ENCODE results near the gene RBMS2.
"Not testable (repeated sequence)": the region's sequence is repeated elsewhere in the genome, so short reads cannot be mapped to it uniquely, and the experiment has no call there.

The RBMS2 gene

GRCh38 chr12:56499879-56500278 lies 21.7 kb upstream of the RBMS2 start:
- not testable (repeated sequence) for DNase-seq

GRCh38 chr12:56510786-56511185 lies 10.8 kb upstream of the RBMS2 start:
- no peak for DNase-seq
- TF ChIP-seq POLR2A (IDR thresholded peaks at IDR 0.05; ENCODE audit: low read length): no peak
- no peak for TF ChIP-seq GATA1 (IDR thresholded peaks at IDR 0.05; ENCODE audit: low read depth, low read length)

GRCh38 chr12:56514014-56514318 lies 7.7 kb upstream of the RBMS2 start:
- not testable (repeated sequence) for DNase-seq

- TF ChIP-seq POLR2A (IDR thresholded peaks at IDR 0.05; ENCODE audit: low read length) (no peak), GATA1 (IDR thresholded peaks at IDR 0.05; ENCODE audit: low read depth, low read length) (no peak)
- no peak for DNase-seq
Observed at GRCh38 chr12:56517854-56518253, 3.8 kb upstream of the RBMS2 start.

- TF ChIP-seq GATA1 (IDR thresholded peaks at IDR 0.05; ENCODE audit: low read depth, low read length): no peak
- TF ChIP-seq POLR2A (IDR thresholded peaks at IDR 0.05; ENCODE audit: low read length): no peak
Observed at GRCh38 chr12:56518570-56518969, 3.0 kb upstream of the RBMS2 start.

DNA sequence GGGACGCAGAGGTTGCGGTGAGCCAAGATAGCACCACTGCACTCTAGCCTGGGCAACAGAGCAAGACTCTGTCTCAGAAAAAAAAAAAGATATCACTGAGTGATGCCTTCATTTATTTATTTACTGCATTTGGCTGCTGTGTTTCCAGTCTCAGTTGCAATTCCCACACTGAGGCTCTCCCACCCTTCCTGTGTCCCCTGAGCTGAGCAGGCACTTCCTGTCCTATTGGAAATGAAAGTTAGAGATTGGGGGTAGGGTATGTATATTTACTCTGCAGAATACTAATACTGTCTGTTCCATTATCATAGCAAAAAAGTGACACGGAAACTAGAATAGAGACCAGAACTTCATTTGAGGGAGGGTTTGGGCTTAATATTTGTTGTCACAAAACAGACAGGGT lies 1.6 kb upstream of the RBMS2 start:
- no peak for DNase-seq
- TF ChIP-seq GATA1 (IDR thresholded peaks at IDR 0.05; ENCODE audit: low read depth, low read length) (no peak), POLR2A (IDR thresholded peaks at IDR 0.05; ENCODE audit: low read length) (no peak)

More at GRCh38 chr12:56518570-56518969, 3.0 kb upstream of the RBMS2 start:
- DNase-seq: no peak

DNA sequence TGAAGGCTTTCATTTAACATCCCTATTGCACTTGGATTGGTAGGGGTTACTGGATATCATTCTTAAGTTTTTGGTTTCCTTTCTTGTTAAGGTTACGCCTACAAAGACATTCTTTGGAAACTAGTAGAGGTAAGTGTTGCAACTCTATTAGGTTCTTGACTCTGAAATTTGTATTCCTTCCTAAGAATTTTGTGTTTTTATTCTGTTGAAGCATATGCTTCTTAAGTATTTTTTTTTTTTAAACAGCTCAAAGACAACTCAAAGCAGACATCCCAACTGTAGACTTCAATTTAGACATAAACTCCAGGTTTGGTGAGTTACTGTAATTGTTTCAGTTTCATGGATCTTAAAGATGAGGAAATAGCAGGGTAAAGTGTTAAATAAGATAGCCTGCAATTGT lies 1.1 kb upstream of the RBMS2 start:
- TF ChIP-seq POLR2A (IDR thresholded peaks at IDR 0.05; ENCODE audit: low read length) (no peak), GATA1 (IDR thresholded peaks at IDR 0.05; ENCODE audit: low read depth, low read length) (no peak)
- DNase-seq: no peak

DNA sequence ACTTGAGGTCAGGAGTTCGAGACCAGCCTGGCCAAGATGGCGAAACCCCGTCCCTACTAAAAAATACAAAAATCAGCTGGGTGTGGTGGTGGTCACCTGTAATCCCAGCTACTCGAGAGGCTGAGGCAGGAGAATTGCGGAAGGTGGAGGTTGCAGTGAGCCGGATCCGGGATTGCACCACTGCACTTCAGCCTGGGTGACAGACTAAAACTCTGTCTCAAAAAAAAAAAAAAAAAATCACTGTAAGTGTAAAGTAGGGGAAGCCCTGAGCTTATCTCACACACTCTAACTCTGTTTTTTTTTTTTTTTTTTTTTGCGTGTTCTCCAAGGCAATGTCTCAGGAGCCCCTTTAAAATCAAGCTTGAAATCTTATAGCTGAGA lies 421 bp upstream of the RBMS2 start:
- TF ChIP-seq POLR2A (IDR thresholded peaks at IDR 0.05; ENCODE audit: low read length): no peak
- TF ChIP-seq GATA1 (IDR thresholded peaks at IDR 0.05; ENCODE audit: low read depth, low read length): no peak
- DNase-seq: no peak

GRCh38 chr12:56522411-56523193 lies 982 bp downstream of the RBMS2 start:
- peak; percentile 28 to 59 for DNase-seq
- TF ChIP-seq POLR2A (IDR thresholded peaks at IDR 0.05; ENCODE audit: low read length) (no peak), GATA1 (IDR thresholded peaks at IDR 0.05; ENCODE audit: low read depth, low read length) (no peak)

GRCh38 chr12:56528846-56529245 lies 7.2 kb downstream of the RBMS2 start:
- TF ChIP-seq GATA1 (IDR thresholded peaks at IDR 0.05; ENCODE audit: low read depth, low read length) (no peak), POLR2A (IDR thresholded peaks at IDR 0.05; ENCODE audit: low read length) (no peak)
- DNase-seq: no peak

DNA sequence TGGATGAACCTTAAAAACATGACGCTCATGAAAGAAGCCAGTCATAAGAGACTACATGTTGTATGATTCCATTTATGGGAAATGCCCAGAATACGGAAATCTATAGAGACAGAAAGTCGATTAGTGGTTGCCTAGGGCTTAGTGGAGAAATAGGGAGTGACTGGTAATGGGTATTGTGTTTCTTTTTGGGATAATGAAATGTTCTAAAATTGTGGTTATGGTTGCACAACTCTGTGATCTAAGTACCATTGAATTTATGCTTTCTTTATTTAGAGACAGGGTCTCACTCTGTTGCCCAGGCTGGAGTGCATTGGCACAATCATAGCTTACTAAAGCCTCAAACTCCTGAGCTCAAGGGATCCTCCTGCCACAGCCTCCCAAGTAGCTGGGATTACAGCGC lies 8.0 kb downstream of the RBMS2 start:
- no peak for DNase-seq
- TF ChIP-seq POLR2A (IDR thresholded peaks at IDR 0.05; ENCODE audit: low read length) (no peak), GATA1 (IDR thresholded peaks at IDR 0.05; ENCODE audit: low read depth, low read length) (no peak)

DNA sequence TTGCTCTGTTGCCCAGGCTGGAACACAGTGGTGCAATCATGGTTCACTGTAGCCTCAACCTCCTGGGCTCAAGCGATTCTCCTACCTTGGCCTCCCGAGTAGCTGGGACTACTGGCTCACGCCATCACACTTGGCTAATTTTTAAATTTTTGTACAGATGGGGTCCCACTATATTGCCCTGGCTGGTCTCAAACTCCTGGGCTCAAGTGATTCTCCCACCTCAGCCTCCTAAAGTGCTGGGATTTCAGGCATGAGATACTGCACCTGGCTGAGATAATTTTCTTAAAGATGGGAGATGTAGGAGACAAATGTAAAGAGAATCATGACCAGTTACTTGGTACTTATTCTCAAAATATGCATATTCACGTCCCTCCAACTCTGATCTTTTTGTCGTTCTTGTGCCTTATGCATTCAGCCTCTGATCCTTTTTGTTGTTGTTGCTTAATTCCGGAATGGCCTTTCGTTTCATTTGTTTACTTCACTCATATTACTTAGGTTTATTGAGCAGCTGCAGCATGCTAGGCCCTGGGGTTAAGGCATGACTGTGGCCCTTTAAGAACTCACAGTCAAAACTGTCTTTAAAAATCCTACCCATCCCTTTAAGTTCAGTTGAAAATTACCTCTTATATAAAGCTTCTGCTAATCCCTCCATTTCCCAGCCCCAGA lies 8.9 kb downstream of the RBMS2 start:
- no peak for DNase-seq
- TF ChIP-seq POLR2A (IDR thresholded peaks at IDR 0.05; ENCODE audit: low read length): no peak
- TF ChIP-seq GATA1 (IDR thresholded peaks at IDR 0.05; ENCODE audit: low read depth, low read length): no peak

GRCh38 chr12:56537546-56537945 lies 15.9 kb downstream of the RBMS2 start:
- DNase-seq: no peak
- TF ChIP-seq GATA1 (IDR thresholded peaks at IDR 0.05; ENCODE audit: low read depth, low read length) (no peak), POLR2A (IDR thresholded peaks at IDR 0.05; ENCODE audit: low read length) (no peak)

DNA sequence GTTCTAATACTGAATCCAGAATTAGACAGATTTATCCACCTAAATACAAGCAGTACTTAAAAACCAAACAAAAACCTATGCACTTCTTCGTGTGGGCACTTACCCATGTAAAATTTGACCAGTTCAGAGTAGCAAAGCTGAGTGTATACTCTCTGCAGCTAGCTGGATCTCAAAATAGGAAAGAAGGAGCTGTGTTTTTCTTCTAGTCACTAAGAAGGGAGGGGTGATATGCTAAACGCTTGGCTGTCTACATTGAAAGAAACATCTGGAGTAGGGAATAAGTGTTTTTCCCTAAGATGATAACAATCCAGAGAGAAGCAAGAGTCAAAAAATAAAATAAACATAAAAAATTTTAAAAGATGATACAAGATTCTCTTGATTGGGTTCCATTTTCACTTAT lies 20.0 kb downstream of the RBMS2 start:
- DNase-seq: no peak
- TF ChIP-seq POLR2A (IDR thresholded peaks at IDR 0.05; ENCODE audit: low read length): no peak
- no peak for TF ChIP-seq GATA1 (IDR thresholded peaks at IDR 0.05; ENCODE audit: low read depth, low read length)

GRCh38 chr12:56542164-56542563 lies 20.5 kb downstream of the RBMS2 start:
- DNase-seq: no peak
- TF ChIP-seq POLR2A (IDR thresholded peaks at IDR 0.05; ENCODE audit: low read length): no peak
- TF ChIP-seq GATA1 (IDR thresholded peaks at IDR 0.05; ENCODE audit: low read depth, low read length): no peak
